Esophagus (tissue), 2 donors: Measurements from ENCODE around the gene VPS33A. TPM values are rescaled to one million over a fixed set of nuclear protein-coding genes. Genes with fewer than 3 reads are reported as not detected.

Experiments used
- H3K27ac ChIP-seq, 2 donors: one replicate each; pipeline ENCODE4 v1.5.1; 2013; ENCODE audit warnings: low read depth in 2 of 2, mild to moderate bottlenecking in 2 of 2, inconsistent platforms in 1 of 2, low read length in 1 of 2, moderate library complexity in 1 of 2
- H3K27me3 ChIP-seq, 2 donors: one replicate each; pipeline ENCODE4 v1.6.1; 2013; ENCODE audit warnings: low read length in 2 of 2, control low read depth in 1 of 2, mild to moderate bottlenecking in 1 of 2; ENCODE audit not compliant: insufficient read depth in 2 of 2, control insufficient read depth in 1 of 2
- H3K36me3 ChIP-seq, 2 donors: one replicate each; pipeline ENCODE4 v1.6.1; 2013; ENCODE audit warnings: low read length in 1 of 2; ENCODE audit not compliant: control insufficient read depth in 2 of 2, insufficient read depth in 2 of 2
- H3K4me1 ChIP-seq, 2 donors: one replicate each; pipeline ENCODE4 v1.6.1; 2013; ENCODE audit warnings: low read length in 1 of 2; ENCODE audit not compliant: control insufficient read depth in 2 of 2, insufficient read depth in 2 of 2
- H3K4me3 ChIP-seq, 2 donors: one replicate each; pipeline ENCODE4 v1.5.1; 2013; ENCODE audit warnings: low read length in 2 of 2, mild to moderate bottlenecking in 2 of 2, low read depth in 1 of 2, moderate library complexity in 1 of 2
- H3K9me3 ChIP-seq, 2 donors: one replicate each; pipeline ENCODE4 v1.6.1; 2013; ENCODE audit warnings: mild to moderate bottlenecking in 2 of 2, low read depth in 1 of 2, low read length in 1 of 2, moderate library complexity in 1 of 2; ENCODE audit not compliant: control insufficient read depth in 2 of 2, insufficient read depth in 1 of 2
- WGBS, 2 donors: extraction: QIAGEN DNeasy Blood & Tissue Kit; methylation state at CpG; one replicate each; pipeline ENCODE4 v1.1.7; 2013; 5-methylcytosine and 5-hydroxymethylcytosine counted together
- polyA plus RNA-seq, 2 donors: library from polyadenylated mRNA; stranded (reverse); fragments of 200-250 nt; gene quantifications; one replicate each; pipeline ENCODE4 v1.2.3, GENCODE V29; 2013
- donor health status: healthy with polysubstance abuse.
- donor health status: Bipolar disorder and iron deficiency.

The VPS33A gene
- polyA plus RNA-seq, 2 donors = 6.1 to 8.6 TPM

GRCh38 chr12:122202017-122202416 lies 64.3 kb downstream of the VPS33A start:
- no peaks in the 10 kb centered on the region for H3K27me3 ChIP-seq
- 91 to 95% methylated on average over 6 of the region's 6 CpGs for whole genome bisulfite sequencing, 2 donors
- no peak overlapping the region for H3K4me3 ChIP-seq
- no peak overlapping the region for H3K27ac ChIP-seq
- peaks cover 2 to 9% of the 10 kb centered on the region in 2 donors for H3K4me1 ChIP-seq
- no peaks in the 10 kb centered on the region for H3K9me3 ChIP-seq
- peaks cover 0 to 1% of the 10 kb centered on the region in 2 donors for H3K36me3 ChIP-seq

- 90 to 97% methylated on average over 5 of the region's 5 CpGs for whole genome bisulfite sequencing, 2 donors
- no peak overlapping the region for H3K4me3 ChIP-seq
- peaks cover under 1 to 9% of the 10 kb centered on the region in 2 donors for H3K4me1 ChIP-seq
- no peaks in the 10 kb centered on the region for H3K27me3 ChIP-seq
- H3K27ac ChIP-seq = no peak overlapping the region
- no peaks in the 10 kb centered on the region for H3K9me3 ChIP-seq
- no peaks in the 10 kb centered on the region for H3K36me3 ChIP-seq
Observed at GRCh38 chr12:122201381-122201780, 64.9 kb downstream of the VPS33A start.

- peaks cover 0 to 9% of the 10 kb centered on the region in 2 donors for H3K4me1 ChIP-seq
- WGBS, 2 donors = 73% methylated on average over 24 of the region's 24 CpGs
- H3K27ac ChIP-seq = no peak overlapping the region
- H3K9me3 ChIP-seq = no peaks in the 10 kb centered on the region
- no peak overlapping the region for H3K4me3 ChIP-seq
- H3K36me3 ChIP-seq = no peaks in the 10 kb centered on the region
- H3K27me3 ChIP-seq = no peaks in the 10 kb centered on the region
Observed at GRCh38 chr12:122200541-122201175, 65.6 kb downstream of the VPS33A start.

GRCh38 chr12:122199484-122200355 lies 66.6 kb downstream of the VPS33A start:
- Histone ChIP-seq H3K27ac (no peak overlapping the region), H3K36me3 (no peaks in the 10 kb centered on the region), H3K4me1 (peaks cover 0 to 6% of the 10 kb centered on the region in 2 donors), H3K27me3 (no peaks in the 10 kb centered on the region), H3K9me3 (peaks cover 2 to 3% of the 10 kb centered on the region in 2 donors), H3K4me3 (no peak overlapping the region)
- 87 to 89% methylated on average over 29 of the region's 29 CpGs for WGBS, 2 donors

GRCh38 chr12:122197612-122197966 lies 68.7 kb downstream of the VPS33A start:
- H3K9me3 ChIP-seq = peaks cover 2 to 3% of the 10 kb centered on the region in 2 donors
- H3K36me3 ChIP-seq = no peaks in the 10 kb centered on the region
- no peak overlapping the region for H3K27ac ChIP-seq
- no peak overlapping the region for H3K4me3 ChIP-seq
- H3K4me1 ChIP-seq = no peaks in the 10 kb centered on the region
- 57 to 67% methylated on average over 1 of the region's 1 CpG for WGBS, 2 donors
- no peaks in the 10 kb centered on the region for H3K27me3 ChIP-seq

GRCh38 chr12:122195405-122195804 lies 70.9 kb downstream of the VPS33A start:
- Histone ChIP-seq H3K4me3 (no peak overlapping the region), H3K9me3 (peaks cover 2 to 3% of the 10 kb centered on the region in 2 donors), H3K27me3 (no peaks in the 10 kb centered on the region), H3K27ac (no peak overlapping the region), H3K36me3 (no peaks in the 10 kb centered on the region), H3K4me1 (no peaks in the 10 kb centered on the region)
- WGBS, 2 donors = 89 to 95% methylated on average over 4 of the region's 4 CpGs

GRCh38 chr12:122194804-122195203 lies 71.5 kb downstream of the VPS33A start:
- Histone ChIP-seq H3K36me3 (no peaks in the 10 kb centered on the region), H3K9me3 (peaks cover 2 to 3% of the 10 kb centered on the region in 2 donors), H3K4me1 (no peaks in the 10 kb centered on the region), H3K4me3 (no peak overlapping the region), H3K27me3 (no peaks in the 10 kb centered on the region), H3K27ac (no peak overlapping the region)
- 74 to 78% methylated on average over 1 of the region's 1 CpG for WGBS, 2 donors

GRCh38 chr12:122192441-122192840 lies 73.9 kb downstream of the VPS33A start:
- peaks cover 2 to 3% of the 10 kb centered on the region in 2 donors for H3K9me3 ChIP-seq
- no peaks in the 10 kb centered on the region for H3K4me1 ChIP-seq
- 86 to 88% methylated on average over 11 of the region's 11 CpGs for WGBS, 2 donors
- H3K27me3 ChIP-seq = no peaks in the 10 kb centered on the region
- no peaks in the 10 kb centered on the region for H3K36me3 ChIP-seq
- H3K27ac ChIP-seq = no peak overlapping the region
- no peak overlapping the region for H3K4me3 ChIP-seq

- Histone ChIP-seq H3K4me3 (no peak overlapping the region), H3K4me1 (no peaks in the 10 kb centered on the region), H3K9me3 (peaks cover 2 to 3% of the 10 kb centered on the region in 2 donors), H3K27ac (no peak overlapping the region), H3K27me3 (no peaks in the 10 kb centered on the region), H3K36me3 (no peaks in the 10 kb centered on the region)
- 64 to 67% methylated on average over 18 of the region's 18 CpGs for WGBS, 2 donors
Observed at GRCh38 chr12:122190842-122191668, 75.2 kb downstream of the VPS33A start.
